22Rv1 (cell line): ENCODE data around the gene MSMB.

Experiments used
- ZFX ChIP-seq: fragments of 450-650 bp; IDR thresholded peaks from 2 replicates; pipeline ENCODE4 v1.6.1; 2017; ENCODE audit warnings: antibody characterized with exemption, borderline replicate concordance
- TF ChIP-seq, protein P1 (sequence below): fragments of 450-650 bp; IDR thresholded peaks from 2 replicates; pipeline ENCODE4 v1.5.1; 2017; ENCODE audit warnings: mild to moderate bottlenecking

DNA sequence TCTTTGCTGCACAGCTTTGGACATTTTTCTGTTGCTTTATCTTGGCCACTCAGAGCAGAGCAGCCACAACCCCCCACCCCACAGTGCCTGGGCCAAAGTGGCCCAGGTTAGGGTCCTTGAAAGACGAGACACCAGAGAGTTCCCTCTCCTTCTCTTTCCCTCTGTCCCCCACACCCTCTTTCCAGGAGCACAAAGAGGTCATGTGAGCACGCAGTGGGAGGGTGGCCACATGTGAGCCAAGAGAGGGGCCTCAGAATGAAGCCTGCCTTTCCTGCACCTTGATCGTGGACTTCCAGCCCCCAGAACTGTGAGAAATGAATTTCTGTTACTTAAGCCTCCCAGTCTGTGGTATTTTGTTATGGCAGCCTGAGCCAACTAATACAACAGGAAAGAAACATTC lies 14.6 kb upstream of the MSMB start:
- TF ChIP-seq, protein P1, sequence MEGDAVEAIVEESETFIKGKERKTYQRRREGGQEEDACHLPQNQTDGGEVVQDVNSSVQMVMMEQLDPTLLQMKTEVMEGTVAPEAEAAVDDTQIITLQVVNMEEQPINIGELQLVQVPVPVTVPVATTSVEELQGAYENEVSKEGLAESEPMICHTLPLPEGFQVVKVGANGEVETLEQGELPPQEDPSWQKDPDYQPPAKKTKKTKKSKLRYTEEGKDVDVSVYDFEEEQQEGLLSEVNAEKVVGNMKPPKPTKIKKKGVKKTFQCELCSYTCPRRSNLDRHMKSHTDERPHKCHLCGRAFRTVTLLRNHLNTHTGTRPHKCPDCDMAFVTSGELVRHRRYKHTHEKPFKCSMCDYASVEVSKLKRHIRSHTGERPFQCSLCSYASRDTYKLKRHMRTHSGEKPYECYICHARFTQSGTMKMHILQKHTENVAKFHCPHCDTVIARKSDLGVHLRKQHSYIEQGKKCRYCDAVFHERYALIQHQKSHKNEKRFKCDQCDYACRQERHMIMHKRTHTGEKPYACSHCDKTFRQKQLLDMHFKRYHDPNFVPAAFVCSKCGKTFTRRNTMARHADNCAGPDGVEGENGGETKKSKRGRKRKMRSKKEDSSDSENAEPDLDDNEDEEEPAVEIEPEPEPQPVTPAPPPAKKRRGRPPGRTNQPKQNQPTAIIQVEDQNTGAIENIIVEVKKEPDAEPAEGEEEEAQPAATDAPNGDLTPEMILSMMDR, result no peak
- TF ChIP-seq ZFX, result no peak
